GM12892 (cell line): ENCODE measurements around the gene STK11IP.

Source experiments
- POLR2A ChIP-seq: IDR thresholded peaks from 2 replicates; pipeline ENCODE4 v1.6.1; 2011; ENCODE audit warnings: low read depth, low read length, control low read depth
- POLR2AphosphoS5 ChIP-seq: IDR thresholded peaks from 2 replicates; pipeline ENCODE4 v1.6.1; 2011; ENCODE audit warnings: low read depth, low read length, control low read depth
- TAF1 ChIP-seq: IDR thresholded peaks from 2 replicates; pipeline ENCODE4 v1.6.1; 2011; ENCODE audit warnings: low read depth, mild to moderate bottlenecking, control low read depth, low read length, borderline replicate concordance

GRCh38 chr2:219552382-219553167, 45.1 kb upstream of the STK11IP start:
- TF ChIP-seq POLR2AphosphoS5 = no peak
- TF ChIP-seq POLR2A = no peak
- TF ChIP-seq TAF1 = no peak
